ENCODE measurements around the gene NHS. TPM values are rescaled to one million over a fixed set of nuclear protein-coding genes. Genes with fewer than 3 reads are reported as not detected.

Gene NHS
- total and polyA plus RNA-seq, 2 of the 4 experiments (the other 2 are of a cell fraction) = 0.36 to 0.90 TPM

DNA sequence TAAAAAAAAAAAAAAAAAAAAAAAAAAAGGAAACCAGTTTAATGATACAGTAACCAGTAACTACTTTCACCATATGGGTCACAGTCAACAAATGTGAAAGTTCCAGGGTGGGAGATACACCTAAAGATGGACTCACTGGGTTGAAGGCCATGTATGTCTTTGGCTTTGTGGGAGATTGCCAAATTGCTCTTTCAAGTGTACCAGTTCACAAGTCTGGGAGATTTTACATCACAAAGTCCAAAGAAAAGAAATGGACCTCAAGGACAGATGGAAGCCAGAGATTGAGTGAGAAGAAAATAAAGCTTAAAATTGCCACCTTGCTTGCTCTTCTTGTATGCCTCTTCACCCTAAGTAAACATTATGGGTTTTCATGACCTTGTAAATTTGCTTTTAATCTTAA lies 65.3 kb downstream of the NHS start:
- no peak overlapping the region for H4K8ac ChIP-seq (ENCODE audit: low read depth in 2 of 2, low read length in 2 of 2)
- H3K4me3 ChIP-seq (ENCODE audit: insufficient read depth, low read depth, low read length) = no peak overlapping the region
- no peaks in the 10 kb centered on the region for H3K79me1 ChIP-seq (ENCODE audit: low read depth in 1 of 2, low read length in 2 of 2)
- no peak overlapping the region for H3K27ac ChIP-seq (ENCODE audit: insufficient read depth, low read length)
- TF ChIP-seq, protein P1, sequence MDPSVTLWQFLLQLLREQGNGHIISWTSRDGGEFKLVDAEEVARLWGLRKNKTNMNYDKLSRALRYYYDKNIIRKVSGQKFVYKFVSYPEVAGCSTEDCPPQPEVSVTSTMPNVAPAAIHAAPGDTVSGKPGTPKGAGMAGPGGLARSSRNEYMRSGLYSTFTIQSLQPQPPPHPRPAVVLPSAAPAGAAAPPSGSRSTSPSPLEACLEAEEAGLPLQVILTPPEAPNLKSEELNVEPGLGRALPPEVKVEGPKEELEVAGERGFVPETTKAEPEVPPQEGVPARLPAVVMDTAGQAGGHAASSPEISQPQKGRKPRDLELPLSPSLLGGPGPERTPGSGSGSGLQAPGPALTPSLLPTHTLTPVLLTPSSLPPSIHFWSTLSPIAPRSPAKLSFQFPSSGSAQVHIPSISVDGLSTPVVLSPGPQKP (IDR thresholded peaks at IDR 0.05; ENCODE audit: borderline replicate concordance, low read depth, low read length) = no peak
- TF ChIP-seq MAFK (IDR thresholded peaks at IDR 0.05; ENCODE audit: low read depth, low read length) = no peak
- H3K36me3 ChIP-seq (ENCODE audit: control insufficient read depth, insufficient read depth, low read length) = no peaks in the 10 kb centered on the region
- H3K9me3 ChIP-seq (ENCODE audit: control insufficient read depth, insufficient read depth, low read length) = no peaks in the 10 kb centered on the region
- H3K23ac ChIP-seq (ENCODE audit: low read depth, low read length) = no peak overlapping the region
- BruUV-seq (replicated peaks) = no TSS peak
- intact Hi-C loops (cut with micrococcal nuclease) = no loop called here
- no peaks in the 10 kb centered on the region; the same call in 1 of the 2 replicates for H4K20me1 ChIP-seq (ENCODE audit: insufficient read depth, low read length)
- H2BK15ac ChIP-seq (ENCODE audit: low read depth, low read length) = no peak overlapping the region
- H4K5ac ChIP-seq (ENCODE audit: low read depth, low read length) = no peak overlapping the region
- no peak overlapping the region for H3K4me2 ChIP-seq (ENCODE audit: low read depth, low read length)
- no peak overlapping the region for H2AK9ac ChIP-seq (replicated peaks; ENCODE audit: low read depth, low read length, poor library complexity)
- ATAC-seq (ENCODE audit: low read depth) (no peak), DNase-seq (no peak)
- H3K4me1 ChIP-seq (ENCODE audit: control insufficient read depth, insufficient read depth, low read length) = peaks cover 7% of the 10 kb centered on the region
- H3K9ac ChIP-seq (ENCODE audit: low read depth, low read length) = no peak overlapping the region
- POLR2A ChIA-PET (ENCODE audit: unreplicated experiment) = no interaction called here
- no peak overlapping the region for H3K18ac ChIP-seq (ENCODE audit: low read depth, low read length)
- H2BK5ac ChIP-seq (ENCODE audit: low read depth, low read length, poor library complexity, severe bottlenecking) = no peak overlapping the region
- no peak overlapping the region for H3K56ac ChIP-seq (ENCODE audit: extremely low read depth, insufficient read depth, low read length)
- H3K4ac ChIP-seq (ENCODE audit: low read depth, low read length) = no peak overlapping the region
- dilution Hi-C loops (cut with HindIII; ENCODE audit: low sequenced_read_pairs, unreplicated experiment) = no loop called here
- in situ Hi-C loops (cut with MboI; ENCODE audit: low sequenced_read_pairs) = no loop called here
- H2AK5ac ChIP-seq (ENCODE audit: low read depth, low read length) = no peak overlapping the region
- H3K14ac ChIP-seq (replicated peaks; ENCODE audit: low read depth, low read length) = no peak overlapping the region
- H2BK120ac ChIP-seq (ENCODE audit: low read depth, low read length) = no peak overlapping the region
- 0 out of 2 replicates have a peak, but pooled peaks cover 2% of the 10 kb centered on the region for H3K9me1 ChIP-seq (ENCODE audit: insufficient read depth, low read length)
- H2AFZ ChIP-seq (replicated peaks; ENCODE audit: low read length, poor library complexity) = no peak overlapping the region
- H4K91ac ChIP-seq (ENCODE audit: insufficient read depth, low read depth, low read length) = no peak overlapping the region
- no peak overlapping the region for H2BK20ac ChIP-seq (ENCODE audit: low read depth, low read length)
- peaks cover 6% of the 10 kb centered on the region; the same call in 1 of the 2 replicates for H3K27me3 ChIP-seq (ENCODE audit: control insufficient read depth, insufficient read depth, low read length)
- CTCF ChIA-PET = no interaction called here
